ENCODE data around the gene TMEM35B.
"Not testable (repeated sequence)": the region's sequence is repeated elsewhere in the genome, so short reads cannot be mapped to it uniquely, and the experiment has no call there.

Gene TMEM35B

GRCh38 chr1:34984793-34985608 lies at the start of gene TMEM35B:
Gene TMEM35B, minus strand, starts transcription at chr1:34985347. Its CDS starts 42 bp downstream, at chr1:34985305.
- DNase-seq, result peak; percentile 66

GRCh38 chr1:35033346-35033745 lies 48.2 kb upstream of the TMEM35B start:
- no peak for DNase-seq

GRCh38 chr1:35032384-35032739 lies 47.2 kb upstream of the TMEM35B start:
- DNase-seq, result no peak

GRCh38 chr1:35030756-35031446 lies 45.8 kb upstream of the TMEM35B start:
- DNase-seq, result peak; percentile 53

- no peak for DNase-seq
These were observed 45.2 kb upstream of the TMEM35B start for GRCh38 chr1:35030338-35030737.

- peak; percentile 25 for DNase-seq
These were observed 44.6 kb upstream of the TMEM35B start for GRCh38 chr1:35029761-35030160.

GRCh38 chr1:35016406-35016805 lies 31.3 kb upstream of the TMEM35B start:
- no peak for DNase-seq

- DNase-seq, result no peak
These were observed 29.3 kb upstream of the TMEM35B start for GRCh38 chr1:35014486-35014885.

GRCh38 chr1:35005711-35006110 lies 20.6 kb upstream of the TMEM35B start:
- DNase-seq, result no peak

GRCh38 chr1:35001743-35002142 lies 16.6 kb upstream of the TMEM35B start:
- peak; percentile 33 for DNase-seq

GRCh38 chr1:34994878-34995277 lies 9.7 kb upstream of the TMEM35B start:
- DNase-seq, result no peak

GRCh38 chr1:34988581-34988980 lies 3.4 kb upstream of the TMEM35B start:
- no peak for DNase-seq

GRCh38 chr1:34988147-34988546 lies 3.0 kb upstream of the TMEM35B start:
- no peak for DNase-seq

- no peak for DNase-seq
These were observed 1.9 kb upstream of the TMEM35B start for GRCh38 chr1:34987018-34987417.

- not testable (repeated sequence) for DNase-seq
These were observed 410 bp upstream of the TMEM35B start for GRCh38 chr1:34985609-34985904.

- DNase-seq, result peak; percentile 47
These were observed 733 bp downstream of the TMEM35B start for GRCh38 chr1:34984435-34984792.

- peak; percentile 33 for DNase-seq
These were observed 1.3 kb downstream of the TMEM35B start for GRCh38 chr1:34983700-34984355.

GRCh38 chr1:34982820-34983376 lies 2.2 kb downstream of the TMEM35B start:
- no peak for DNase-seq

GRCh38 chr1:34980715-34981114 lies 4.4 kb downstream of the TMEM35B start:
- DNase-seq, result no peak

- no peak for DNase-seq
These were observed 6.2 kb downstream of the TMEM35B start for GRCh38 chr1:34978921-34979320.

- DNase-seq, result no peak
These were observed 7.3 kb downstream of the TMEM35B start for GRCh38 chr1:34977858-34978257.

- no peak for DNase-seq
These were observed 8.0 kb downstream of the TMEM35B start for GRCh38 chr1:34977210-34977471.

- DNase-seq, result no peak
These were observed 8.6 kb downstream of the TMEM35B start for GRCh38 chr1:34976384-34977209.
